Mesothelial cell of epicardium (in vitro differentiated cells): ENCODE measurements around the gene PLCB1. TPM values are rescaled to one million over a fixed set of nuclear protein-coding genes. Genes with fewer than 3 reads are reported as not detected.

Experiments used
- DNase-seq, 2 experiments: peaks; one replicate each; pipeline ENCODE4 v3.0.0; 2021; ENCODE audit warnings: low spot score in 2 of 2; ENCODE audit not compliant: unreplicated experiment in 2 of 2
- H3K27ac Mint-ChIP-seq: 2 replicates; pipeline ENCODE4 v1.8.0; 2021; ENCODE audit warnings: mixed read lengths
- H3K27me3 Mint-ChIP-seq: 2 replicates; pipeline ENCODE4 v1.8.0; 2021; ENCODE audit warnings: low read depth, mixed read lengths
- H3K36me3 Mint-ChIP-seq: 2 replicates; pipeline ENCODE4 v1.8.0; 2021; ENCODE audit warnings: mixed read lengths
- H3K4me1 Mint-ChIP-seq: 2 replicates; pipeline ENCODE4 v1.8.0; 2021; ENCODE audit warnings: mixed read lengths
- H3K4me3 Mint-ChIP-seq: 2 replicates; pipeline ENCODE4 v1.8.0; 2021; ENCODE audit warnings: mild to moderate bottlenecking, moderate library complexity, mixed read lengths
- H3K9me3 Mint-ChIP-seq: 2 replicates; pipeline ENCODE4 v1.8.0; 2021; ENCODE audit warnings: mixed read lengths
- total RNA-seq: library from RNA; stranded (reverse); gene quantifications from 3 replicates; pipeline ENCODE4 v1.2.1, GENCODE V29; 2021
- TF ChIP-seq, protein P1 (sequence below): fragments of 200-600 bp; sonication (generic); IDR thresholded peaks from one replicate; pipeline ENCODE4 v1.5.0; 2021; ENCODE audit warnings: antibody characterized with exemption; ENCODE audit not compliant: unreplicated experiment

Gene PLCB1
- total RNA-seq, 1 donor from 2014 or later, result 41.5 TPM

DNA sequence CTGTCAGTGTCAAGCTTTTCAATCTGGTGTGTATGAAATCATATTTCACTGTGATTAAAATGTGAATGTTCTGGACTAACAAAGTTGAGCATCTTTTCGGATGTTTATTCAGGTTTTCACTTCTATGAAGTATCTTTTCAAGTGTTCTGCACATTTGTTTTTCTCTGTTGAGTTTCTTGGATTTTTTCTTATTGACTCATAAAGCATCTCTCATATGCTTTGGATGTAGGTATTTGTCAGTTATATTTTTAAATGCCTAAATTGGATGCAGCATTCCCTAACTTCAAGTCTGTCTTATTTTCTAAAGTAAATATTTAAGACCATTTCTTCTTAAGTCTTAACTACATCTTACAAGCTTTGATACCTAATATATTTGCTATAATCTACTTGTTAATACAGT lies 398.0 kb downstream of the PLCB1 start:
- DNase-seq, result no peak
- Mint-ChIP-seq H3K9me3 (no peaks in the 10 kb centered on the region), H3K27ac (no peak overlapping the region), H3K4me3 (no peak overlapping the region), H3K27me3 (peaks cover 2% of the 10 kb centered on the region), H3K4me1 (no peaks in the 10 kb centered on the region), H3K36me3 (no peaks in the 10 kb centered on the region)
- TF ChIP-seq, protein P1, sequence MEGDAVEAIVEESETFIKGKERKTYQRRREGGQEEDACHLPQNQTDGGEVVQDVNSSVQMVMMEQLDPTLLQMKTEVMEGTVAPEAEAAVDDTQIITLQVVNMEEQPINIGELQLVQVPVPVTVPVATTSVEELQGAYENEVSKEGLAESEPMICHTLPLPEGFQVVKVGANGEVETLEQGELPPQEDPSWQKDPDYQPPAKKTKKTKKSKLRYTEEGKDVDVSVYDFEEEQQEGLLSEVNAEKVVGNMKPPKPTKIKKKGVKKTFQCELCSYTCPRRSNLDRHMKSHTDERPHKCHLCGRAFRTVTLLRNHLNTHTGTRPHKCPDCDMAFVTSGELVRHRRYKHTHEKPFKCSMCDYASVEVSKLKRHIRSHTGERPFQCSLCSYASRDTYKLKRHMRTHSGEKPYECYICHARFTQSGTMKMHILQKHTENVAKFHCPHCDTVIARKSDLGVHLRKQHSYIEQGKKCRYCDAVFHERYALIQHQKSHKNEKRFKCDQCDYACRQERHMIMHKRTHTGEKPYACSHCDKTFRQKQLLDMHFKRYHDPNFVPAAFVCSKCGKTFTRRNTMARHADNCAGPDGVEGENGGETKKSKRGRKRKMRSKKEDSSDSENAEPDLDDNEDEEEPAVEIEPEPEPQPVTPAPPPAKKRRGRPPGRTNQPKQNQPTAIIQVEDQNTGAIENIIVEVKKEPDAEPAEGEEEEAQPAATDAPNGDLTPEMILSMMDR, result no peak

DNA sequence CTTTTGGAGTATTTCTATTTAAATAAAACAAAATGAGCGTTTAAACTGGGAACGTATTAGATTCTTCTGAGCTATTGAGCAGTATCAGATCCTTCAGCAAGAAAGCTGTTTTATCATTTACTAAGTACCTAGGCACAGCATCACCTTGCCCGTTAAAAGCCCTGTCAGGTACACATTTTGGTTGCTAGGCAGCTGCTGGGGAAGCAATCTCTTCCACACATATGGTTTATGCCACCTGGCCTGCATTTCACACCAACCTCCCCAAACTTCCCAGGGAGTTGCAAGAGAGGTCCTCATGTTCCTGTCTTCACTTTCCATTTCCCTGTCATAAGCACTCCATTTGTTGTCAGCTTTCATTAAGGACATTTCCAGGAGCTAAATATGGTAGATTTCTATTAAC lies 400.1 kb downstream of the PLCB1 start:
- DNase-seq, result no peak
- no peak overlapping the region for H3K27ac Mint-ChIP-seq
- H3K4me1 Mint-ChIP-seq, result no peaks in the 10 kb centered on the region
- no peaks in the 10 kb centered on the region for H3K36me3 Mint-ChIP-seq
- TF ChIP-seq, protein P1, result no peak
- H3K27me3 Mint-ChIP-seq, result peaks cover 2% of the 10 kb centered on the region
- H3K9me3 Mint-ChIP-seq, result no peaks in the 10 kb centered on the region
- no peak overlapping the region for H3K4me3 Mint-ChIP-seq

DNA sequence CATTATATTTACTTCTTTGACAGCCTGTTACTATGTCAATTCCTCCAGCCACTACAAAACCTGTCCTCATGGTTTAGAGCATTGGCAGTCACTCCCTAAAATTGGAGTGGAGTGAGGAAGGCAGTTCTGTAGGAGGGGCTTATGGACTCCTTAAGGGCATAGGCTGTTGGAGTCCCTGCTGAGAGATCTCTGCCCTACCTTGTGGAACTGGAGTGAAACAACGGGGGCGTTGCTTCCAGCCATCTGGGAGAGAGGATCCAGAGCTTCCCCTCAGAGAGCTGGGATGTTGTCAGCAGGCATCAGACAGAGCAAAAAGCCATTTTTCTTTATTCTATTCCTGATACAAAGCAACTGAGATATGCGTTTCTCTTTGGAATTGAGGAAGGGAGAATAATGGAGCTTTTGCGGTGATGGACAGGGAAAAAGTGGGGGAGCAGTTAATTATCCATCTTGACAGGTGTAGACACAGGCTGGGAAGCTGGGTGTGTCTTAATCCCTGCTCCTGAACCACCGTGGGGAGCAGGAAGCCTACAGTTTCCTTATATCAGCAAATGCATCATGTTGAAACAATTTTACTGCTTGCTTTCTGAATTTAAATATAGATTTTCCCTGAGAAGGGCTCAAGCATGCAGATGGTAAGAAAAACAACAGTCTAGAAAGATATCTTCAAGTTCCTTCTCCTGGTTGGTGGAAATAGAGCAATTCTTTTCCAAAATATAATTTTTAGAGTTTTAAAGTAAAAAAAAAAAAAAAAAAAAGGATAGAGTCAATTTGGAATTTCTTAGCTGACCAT lies 402.5 kb downstream of the PLCB1 start:
- H3K36me3 Mint-ChIP-seq, result no peaks in the 10 kb centered on the region
- no peak for DNase-seq
- no peak overlapping the region for H3K27ac Mint-ChIP-seq
- TF ChIP-seq, protein P1, result no peak
- H3K4me1 Mint-ChIP-seq, result no peaks in the 10 kb centered on the region
- H3K27me3 Mint-ChIP-seq, result peaks cover 8% of the 10 kb centered on the region
- H3K9me3 Mint-ChIP-seq, result no peaks in the 10 kb centered on the region
- H3K4me3 Mint-ChIP-seq, result no peak overlapping the region

DNA sequence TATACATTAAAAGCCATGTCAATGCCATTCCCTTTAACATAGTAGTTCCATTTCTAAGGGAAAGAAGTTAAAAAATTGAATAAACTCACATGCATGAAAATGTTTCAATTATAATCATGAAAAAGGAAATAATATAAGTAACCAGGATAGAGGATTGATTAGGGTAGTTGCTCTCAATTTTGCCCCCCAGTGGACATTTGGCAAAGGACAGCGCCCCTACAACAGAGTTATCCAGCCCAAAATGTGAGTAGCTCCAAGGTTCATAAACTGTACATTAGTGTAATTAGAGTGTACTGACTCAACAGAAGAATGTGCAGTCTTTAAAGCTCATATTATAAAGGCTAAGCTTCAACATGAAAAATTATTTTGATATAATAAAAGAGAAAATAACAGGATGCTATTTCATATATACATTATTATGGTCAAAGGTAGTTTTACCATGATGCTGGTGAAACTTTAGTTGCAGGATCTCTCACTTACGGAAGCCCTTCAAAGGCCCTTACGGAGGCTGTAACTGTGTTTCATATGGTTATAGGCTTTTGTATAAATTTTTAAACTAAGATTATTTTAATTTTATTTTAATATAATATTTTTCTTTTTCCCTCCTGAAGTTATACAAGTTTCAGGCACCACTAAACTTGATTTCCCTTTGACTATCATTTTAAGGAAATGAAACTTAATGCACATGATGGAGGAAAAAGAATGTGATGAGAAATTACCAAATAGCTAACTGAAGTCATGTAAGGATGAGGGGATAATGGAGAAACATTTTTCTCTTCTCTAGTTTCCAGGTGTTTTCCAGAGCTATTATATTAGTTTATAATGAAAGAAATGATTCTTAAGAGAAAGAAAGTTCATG lies 403.6 kb downstream of the PLCB1 start:
- H3K4me1 Mint-ChIP-seq, result no peaks in the 10 kb centered on the region
- peaks cover 12% of the 10 kb centered on the region for H3K27me3 Mint-ChIP-seq
- H3K9me3 Mint-ChIP-seq, result no peaks in the 10 kb centered on the region
- no peaks in the 10 kb centered on the region for H3K36me3 Mint-ChIP-seq
- TF ChIP-seq, protein P1, result peak; percentile 45
- DNase-seq, result no peak
- H3K4me3 Mint-ChIP-seq, result no peak overlapping the region
- no peak overlapping the region for H3K27ac Mint-ChIP-seq

DNA sequence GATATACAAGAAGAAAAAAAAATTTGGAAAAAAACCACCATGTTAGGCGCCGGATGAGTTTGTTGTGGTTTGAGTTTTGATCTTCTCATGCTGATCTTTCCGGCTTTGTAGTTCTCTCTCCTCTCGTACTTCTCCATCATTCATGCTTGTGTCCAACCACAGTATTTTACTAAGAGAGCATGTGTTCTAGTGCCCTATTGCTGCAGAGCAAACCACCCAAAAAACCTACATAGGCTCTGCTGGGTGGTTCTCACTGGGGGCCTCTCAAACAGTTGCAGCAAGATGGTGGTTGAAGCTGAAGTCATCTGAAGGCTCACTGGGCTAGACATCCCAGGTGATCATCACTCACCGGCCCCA lies 404.2 kb downstream of the PLCB1 start:
- peaks cover 14% of the 10 kb centered on the region for H3K27me3 Mint-ChIP-seq
- DNase-seq, result no peak
- H3K27ac Mint-ChIP-seq, result no peak overlapping the region
- no peaks in the 10 kb centered on the region for H3K4me1 Mint-ChIP-seq
- no peaks in the 10 kb centered on the region for H3K9me3 Mint-ChIP-seq
- no peaks in the 10 kb centered on the region for H3K36me3 Mint-ChIP-seq
- TF ChIP-seq, protein P1, result no peak
- no peak overlapping the region for H3K4me3 Mint-ChIP-seq
